SK-N-SH (cell line): ENCODE data around the gene ANKRD11. TPM values are rescaled to one million over a fixed set of nuclear protein-coding genes. Genes with fewer than 3 reads are reported as not detected.
A peak's percentile ranks its signal among the peaks of the same experiment; 100 is the strongest.

Source experiments
- CTCF ChIA-PET: fragments of 300-600, 350-600 bp; formaldehyde crosslinking; extraction: SDS; loops from one replicate; lab custom pipeline; 2021; lab: Yijun Ruan, JAX
- POLR2A ChIA-PET: fragments of 350-600 bp; sonication (Branson Sonifier 250); formaldehyde crosslinking; extraction: SDS; loops from one replicate; lab custom pipeline; 2020; ENCODE audit warnings: antibody characterized with exemption, inconsistent platforms; lab: Yijun Ruan, JAX
- DNase-seq: peaks from one replicate; pipeline ENCODE4 v3.0.0; 2012
- H2AFZ ChIP-seq: fragments of 200-600 bp; sonication (generic); 2 replicates; pipeline ENCODE4 v1.8.1; 2016; ENCODE audit warnings: antibody characterized with exemption, mild to moderate bottlenecking, low read depth
- H3F3A ChIP-seq: fragments of 200-600 bp; sonication (generic); replicated peaks from 2 replicates; pipeline ENCODE3; 2016; ENCODE audit warnings: antibody characterized with exemption, mild to moderate bottlenecking; ENCODE audit not compliant: insufficient read depth
- H3K27ac ChIP-seq, 2 experiments: fragments of 200-500 bp in 1 of 2; fragments of 200-600 bp in 1 of 2; sonication (Bioruptor generic) in 1 of 2; sonication (generic), shearing (Covaris generic) in 1 of 2; 2 replicates each; pipeline versions ENCODE4 v1.5.1 to v1.6.1; 2014 to 2016; ENCODE audit warnings: low read depth in 2 of 2, inconsistent platforms in 1 of 2, low read length in 1 of 2, mild to moderate bottlenecking in 1 of 2, mixed read lengths in 1 of 2
- H3K27me3 ChIP-seq: fragments of 200-600 bp; sonication (generic), shearing (Covaris generic); 2 replicates; pipeline ENCODE4 v1.6.1; 2016; ENCODE audit warnings: mixed run types; ENCODE audit not compliant: insufficient read depth
- H3K36me3 ChIP-seq, 2 experiments: fragments of 200-500 bp in 1 of 2; fragments of 200-600 bp in 1 of 2; sonication (Bioruptor generic) in 1 of 2; sonication (generic) in 1 of 2; replicated peaks in 1 of 2; 2 replicates each; pipeline versions ENCODE3 to v1.5.1; 2014 to 2016; ENCODE audit warnings: low read length in 1 of 2, mild to moderate bottlenecking in 1 of 2; ENCODE audit not compliant: insufficient read depth in 2 of 2, control insufficient read depth in 1 of 2
- H3K4me1 ChIP-seq, 2 experiments: fragments of 200-500 bp in 1 of 2; fragments of 200-600 bp in 1 of 2; sonication (Bioruptor generic) in 1 of 2; sonication (generic), shearing (Covaris generic) in 1 of 2; 2 replicates each; pipeline versions ENCODE4 v1.5.1 to v1.6.1; 2014 to 2016; ENCODE audit warnings: low read depth in 1 of 2, low read length in 1 of 2, mixed run types in 1 of 2; ENCODE audit not compliant: insufficient read depth in 2 of 2, control insufficient read depth in 1 of 2
- H3K4me2 ChIP-seq: fragments of 200-600 bp; sonication (generic), shearing (Covaris generic); 2 replicates; pipeline ENCODE4 v1.6.1; 2017; ENCODE audit warnings: mixed run types
- H3K4me3 ChIP-seq, 2 experiments: fragments of 200-500 bp in 1 of 2; fragments of 200-600 bp in 1 of 2; sonication (Bioruptor generic) in 1 of 2; sonication (generic), shearing (Covaris generic) in 1 of 2; 2 replicates each; pipeline versions ENCODE4 v1.5.1 to v1.8.1; 2014 to 2016; ENCODE audit warnings: low read depth in 2 of 2, inconsistent platforms in 1 of 2, low read length in 1 of 2, mild to moderate bottlenecking in 1 of 2, mixed read lengths in 1 of 2, moderate library complexity in 1 of 2
- H3K79me2 ChIP-seq: fragments of 200-600 bp; sonication (generic); 2 replicates; pipeline ENCODE4 v1.8.1; 2017; ENCODE audit warnings: mild to moderate bottlenecking; ENCODE audit not compliant: insufficient read depth
- H3K9ac ChIP-seq: fragments of 200-600 bp; sonication (generic); 2 replicates; pipeline ENCODE4 v1.6.1; 2017; ENCODE audit warnings: mixed run types
- H3K9me2 ChIP-seq: fragments of 200-600 bp; sonication (generic); 2 replicates; pipeline ENCODE4 v1.6.1; 2017; ENCODE audit warnings: mixed run types
- H3K9me3 ChIP-seq: fragments of 200-600 bp; sonication (generic); 2 replicates; pipeline ENCODE4 v1.6.1; 2017; ENCODE audit warnings: mixed run types, mild to moderate bottlenecking, moderate library complexity
- H4K20me1 ChIP-seq: fragments of 200-600 bp; sonication (generic); 2 replicates; pipeline ENCODE4 v1.6.1; 2017; ENCODE audit warnings: mild to moderate bottlenecking, mixed run types; ENCODE audit not compliant: insufficient read depth
- CHD2 ChIP-seq: fragments of 150-350 bp; IDR thresholded peaks from 2 replicates; pipeline ENCODE4 v1.6.1; 2018; ENCODE audit warnings: low read length; ENCODE audit not compliant: partially characterized antibody
- ELF1 ChIP-seq: IDR thresholded peaks from 2 replicates; pipeline ENCODE4 v1.4.0; 2012
- EZH2phosphoT487 ChIP-seq: fragments of 200-600 bp; sonication (generic); IDR thresholded peaks from 2 replicates; pipeline ENCODE4 v1.6.1; 2017; ENCODE audit warnings: low read depth, mixed run types, mild to moderate bottlenecking, antibody characterized with exemption, moderate library complexity, borderline replicate concordance
- FOSL2 ChIP-seq: IDR thresholded peaks from 2 replicates; pipeline ENCODE4 v1.4.0; 2012; ENCODE audit warnings: low read depth, mild to moderate bottlenecking, moderate library complexity, borderline replicate concordance
- FOXM1 ChIP-seq: IDR thresholded peaks from 2 replicates; pipeline ENCODE4 v1.4.0; 2012; ENCODE audit warnings: low read depth, mild to moderate bottlenecking
- IRF3 ChIP-seq: fragments of 150-350 bp; IDR thresholded peaks from 2 replicates; pipeline ENCODE4 v1.6.1; 2016; ENCODE audit warnings: mild to moderate bottlenecking, low read depth, low read length
- MXI1 ChIP-seq: IDR thresholded peaks from 2 replicates; pipeline ENCODE4 v1.6.1; 2012; ENCODE audit warnings: mild to moderate bottlenecking, low read depth, low read length, improper control_type of control experiment
- POLR2AphosphoS5 ChIP-seq: IDR thresholded peaks from 2 replicates; pipeline ENCODE4 v1.6.1; 2012; ENCODE audit warnings: low read depth, low read length
- RAD21 ChIP-seq: IDR thresholded peaks from 2 replicates; pipeline ENCODE4 v1.6.1; 2012; ENCODE audit warnings: mild to moderate bottlenecking, low read length
- REST ChIP-seq: IDR thresholded peaks from 2 replicates; pipeline ENCODE4 v1.6.1; 2012; ENCODE audit warnings: mild to moderate bottlenecking, low read depth, low read length, moderate library complexity
- RFX5 ChIP-seq: IDR thresholded peaks from 2 replicates; pipeline ENCODE4 v1.6.1; 2012; ENCODE audit warnings: mild to moderate bottlenecking, improper control_type of control experiment, low read length
- RXRA ChIP-seq: IDR thresholded peaks from 2 replicates; pipeline ENCODE4 v1.4.0; 2012; ENCODE audit warnings: low read depth, mild to moderate bottlenecking, borderline replicate concordance
- SMC3 ChIP-seq: IDR thresholded peaks from 2 replicates; pipeline ENCODE4 v1.6.1; 2012; ENCODE audit warnings: low read depth, low read length, improper control_type of control experiment
- TAF1 ChIP-seq: IDR thresholded peaks from 2 replicates; pipeline ENCODE4 v1.6.1; 2012; ENCODE audit warnings: low read depth, mild to moderate bottlenecking, low read length, moderate library complexity, borderline replicate concordance
- TCF12 ChIP-seq: IDR thresholded peaks from 2 replicates; pipeline ENCODE4 v1.4.0; 2012
- WGBS: methylation state at CpG from one replicate; pipeline ENCODE4 v1.1.6; 2017; ENCODE audit warnings: low lambda C conversion rate; 5-methylcytosine and 5-hydroxymethylcytosine counted together
- polyA plus RNA-seq, 3 experiments: library from polyadenylated mRNA; depleted of rRNA; stranded (reverse); fragments of >200 nt; gene quantifications; 2 replicates each; pipeline ENCODE4 v1.2.3, GENCODE V29; 2012

Gene ANKRD11
- polyA plus RNA-seq, 1 of the 3 experiments (the other 2 are of a cell fraction): 50.2 TPM

- Histone ChIP-seq H3K9ac (no peak overlapping the region), H3K27me3 (no peaks in the 10 kb centered on the region), H3K27ac (no peak overlapping the region; a peak in 1 of 4 replicates), H3K4me3 (no peak overlapping the region), H3K9me2 (no peaks in the 10 kb centered on the region), H3K79me2 (peaks cover 100% of the 10 kb centered on the region), H2AFZ (no peak overlapping the region), H3F3A (peaks cover 9% of the 10 kb centered on the region), H3K4me2 (no peak overlapping the region), H3K36me3 (no peaks in the 10 kb centered on the region), H3K4me1 (peaks cover 34 to 35% of the 10 kb centered on the region in 2 experiments; a peak in 3 of 4 replicates), H4K20me1 (peaks cover 100% of the 10 kb centered on the region), H3K9me3 (no peaks in the 10 kb centered on the region)
- 82% methylated on average over 8 of the region's 8 CpGs for WGBS
- POLR2A ChIA-PET: no interaction called here
- CTCF ChIA-PET: interaction anchor here (0.6 kb wide), 1 partner anchor 1794 kb away, joined by 3 read pairs; no protein-coding TSS in a partner anchor
- TF ChIP-seq EZH2phosphoT487 (no peak), ELF1 (no peak), TCF12 (no peak), RFX5 (no peak), POLR2AphosphoS5 (no peak), MXI1 (no peak), IRF3 (no peak), RAD21 (no peak), TAF1 (no peak), REST (no peak), CHD2 (no peak)
- no peak for DNase-seq
Observed at GRCh38 chr16:89444151-89444723, 46.1 kb downstream of the ANKRD11 start.

GRCh38 chr16:89443727-89444084 is 46.7 kb downstream of the ANKRD11 start:
- Histone ChIP-seq H3F3A (peaks cover 9% of the 10 kb centered on the region), H2AFZ (no peak overlapping the region), H3K36me3 (no peaks in the 10 kb centered on the region), H4K20me1 (peaks cover 100% of the 10 kb centered on the region), H3K9me2 (no peaks in the 10 kb centered on the region), H3K9me3 (no peaks in the 10 kb centered on the region), H3K9ac (no peak overlapping the region), H3K4me3 (no peak overlapping the region), H3K27me3 (no peaks in the 10 kb centered on the region), H3K27ac (peak overlapping the region in 1 of 2 experiments; percentile 11; a peak in 2 of 4 replicates), H3K4me2 (peak overlapping the region; percentile 64), H3K79me2 (peaks cover 100% of the 10 kb centered on the region), H3K4me1 (peaks cover 34 to 35% of the 10 kb centered on the region in 2 experiments; a peak in 3 of 4 replicates)
- CTCF ChIA-PET: no interaction called here
- DNase-seq: no peak
- POLR2A ChIA-PET: no interaction called here
- TF ChIP-seq EZH2phosphoT487 (no peak), SMC3 (no peak), RXRA (no peak), FOSL2 (no peak), TAF1 (no peak), FOXM1 (no peak), REST (no peak), MXI1 (no peak)
- TF ChIP-seq, all 33 proteins: peak for 0
- 77% methylated on average over 8 of the region's 8 CpGs for WGBS
